ENCODE results near the gene RPUSD1. TPM values are rescaled to one million over a fixed set of nuclear protein-coding genes. Genes with fewer than 3 reads are reported as not detected.

RPUSD1 gene
- total RNA-seq, 1 donor from 2014 or later = 27.4 TPM

- H3K36me3 ChIP-seq (ENCODE audit: control insufficient read depth, insufficient read depth, low read length) = no peaks in the 10 kb centered on the region
Observed at GRCh38 chr16:808085-808386, 19.9 kb upstream of the RPUSD1 start.

GRCh38 chr16:807347-808084, 19.3 kb upstream of the RPUSD1 start:
- no peaks in the 10 kb centered on the region for H3K36me3 ChIP-seq (ENCODE audit: control insufficient read depth, insufficient read depth, low read length)
- DNase-seq (ENCODE audit: low read depth) = peak; percentile 69
- peak overlapping the region; percentile 75 for H3K4me3 ChIP-seq (ENCODE audit: low read depth, low read length)
- TF ChIP-seq, protein P1, sequence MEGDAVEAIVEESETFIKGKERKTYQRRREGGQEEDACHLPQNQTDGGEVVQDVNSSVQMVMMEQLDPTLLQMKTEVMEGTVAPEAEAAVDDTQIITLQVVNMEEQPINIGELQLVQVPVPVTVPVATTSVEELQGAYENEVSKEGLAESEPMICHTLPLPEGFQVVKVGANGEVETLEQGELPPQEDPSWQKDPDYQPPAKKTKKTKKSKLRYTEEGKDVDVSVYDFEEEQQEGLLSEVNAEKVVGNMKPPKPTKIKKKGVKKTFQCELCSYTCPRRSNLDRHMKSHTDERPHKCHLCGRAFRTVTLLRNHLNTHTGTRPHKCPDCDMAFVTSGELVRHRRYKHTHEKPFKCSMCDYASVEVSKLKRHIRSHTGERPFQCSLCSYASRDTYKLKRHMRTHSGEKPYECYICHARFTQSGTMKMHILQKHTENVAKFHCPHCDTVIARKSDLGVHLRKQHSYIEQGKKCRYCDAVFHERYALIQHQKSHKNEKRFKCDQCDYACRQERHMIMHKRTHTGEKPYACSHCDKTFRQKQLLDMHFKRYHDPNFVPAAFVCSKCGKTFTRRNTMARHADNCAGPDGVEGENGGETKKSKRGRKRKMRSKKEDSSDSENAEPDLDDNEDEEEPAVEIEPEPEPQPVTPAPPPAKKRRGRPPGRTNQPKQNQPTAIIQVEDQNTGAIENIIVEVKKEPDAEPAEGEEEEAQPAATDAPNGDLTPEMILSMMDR (IDR thresholded peaks at IDR 0.05; ENCODE audit: insufficient read depth, low read length, severe bottlenecking) = no peak
- H3K27me3 ChIP-seq (ENCODE audit: control insufficient read depth, insufficient read depth, low read length) = peaks cover 2% of the 10 kb centered on the region
- FAIRE-seq = no peak

More at GRCh38 chr16:808085-808386, 19.9 kb upstream of the RPUSD1 start:
- no peak for FAIRE-seq
- TF ChIP-seq, protein P1 (IDR thresholded peaks at IDR 0.05; ENCODE audit: insufficient read depth, low read length, severe bottlenecking) = no peak
- Histone ChIP-seq H3K27me3 (ENCODE audit: control insufficient read depth, insufficient read depth, low read length) (no peaks in the 10 kb centered on the region), H3K4me3 (ENCODE audit: low read depth, low read length) (peak overlapping the region; percentile 75)
- no peak for DNase-seq (ENCODE audit: low read depth)

- DNase-seq (ENCODE audit: low read depth) (no peak), FAIRE-seq (no peak)
- Histone ChIP-seq H3K27me3 (ENCODE audit: control insufficient read depth, insufficient read depth, low read length) (peaks cover 9% of the 10 kb centered on the region), H3K4me3 (ENCODE audit: low read depth, low read length) (no peak overlapping the region), H3K36me3 (ENCODE audit: control insufficient read depth, insufficient read depth, low read length) (no peaks in the 10 kb centered on the region)
- TF ChIP-seq, protein P1 (IDR thresholded peaks at IDR 0.05; ENCODE audit: insufficient read depth, low read length, severe bottlenecking) = no peak
Observed at GRCh38 chr16:805474-805873, 17.3 kb upstream of the RPUSD1 start.

DNA sequence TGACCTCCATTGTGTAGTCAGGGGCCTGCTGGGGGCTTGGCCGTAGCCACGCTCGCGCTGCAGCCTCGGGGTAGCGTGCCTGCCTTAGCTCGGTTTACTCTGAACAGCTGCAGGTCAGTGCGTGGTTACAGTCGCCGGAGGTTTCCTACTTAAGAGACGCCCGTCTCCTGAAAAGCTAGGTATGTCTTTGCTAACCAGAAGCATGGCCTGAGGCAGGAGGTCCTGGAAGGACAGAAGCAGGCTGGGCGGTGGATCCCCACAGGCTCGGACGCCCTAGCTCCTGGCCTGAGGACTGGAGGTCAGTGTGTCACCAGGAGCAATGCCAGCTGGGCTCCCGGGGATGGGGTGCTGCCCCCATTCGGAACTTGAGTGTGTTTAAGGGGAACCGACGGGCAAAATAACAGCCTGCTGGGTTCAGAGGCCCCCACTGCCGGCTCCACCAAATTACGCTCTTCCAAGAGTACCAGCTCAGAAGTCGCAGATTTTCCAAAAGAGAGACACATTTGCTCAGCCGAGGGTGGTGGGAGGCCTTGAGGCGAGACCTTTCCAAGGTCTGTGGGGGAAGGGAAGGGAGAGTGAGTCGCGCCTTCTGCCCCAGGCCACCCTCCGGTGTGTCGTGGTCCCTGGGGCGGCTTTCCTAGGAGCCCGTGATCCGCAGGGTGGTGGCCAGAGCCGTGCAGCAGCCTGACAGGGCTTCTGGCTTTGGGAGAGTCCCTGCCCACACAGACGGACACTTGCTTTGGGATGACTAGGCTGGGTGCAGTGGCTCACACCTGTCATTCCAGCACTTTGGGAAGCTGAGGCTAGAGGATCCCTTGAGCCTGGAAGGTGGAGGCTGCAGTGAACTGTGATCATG, 16.2 kb upstream of the RPUSD1 start:
- FAIRE-seq (no peak), DNase-seq (ENCODE audit: low read depth) (no peak)
- H3K27me3 ChIP-seq (ENCODE audit: control insufficient read depth, insufficient read depth, low read length) = peaks cover 15% of the 10 kb centered on the region
- H3K36me3 ChIP-seq (ENCODE audit: control insufficient read depth, insufficient read depth, low read length) = no peaks in the 10 kb centered on the region
- no peak overlapping the region for H3K4me3 ChIP-seq (ENCODE audit: low read depth, low read length)
- TF ChIP-seq, protein P1 (IDR thresholded peaks at IDR 0.05; ENCODE audit: insufficient read depth, low read length, severe bottlenecking) = no peak

DNA sequence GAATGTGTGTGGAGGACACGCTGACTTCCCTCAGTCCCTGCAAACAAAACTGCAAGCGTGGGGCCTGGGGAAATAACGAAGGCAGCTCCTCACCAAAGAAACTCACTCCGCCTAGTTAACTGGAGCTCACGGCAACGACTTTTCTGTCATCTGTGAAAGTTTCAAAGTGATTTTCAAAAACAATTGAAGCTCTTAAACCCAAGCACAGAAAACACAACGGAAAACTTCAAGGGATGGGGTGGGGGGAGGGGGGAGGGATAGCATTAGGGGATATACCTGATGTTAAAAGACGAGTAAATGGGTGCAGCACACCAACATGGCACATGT, 15.5 kb upstream of the RPUSD1 start:
- H3K27me3 ChIP-seq (ENCODE audit: control insufficient read depth, insufficient read depth, low read length) = peaks cover 16% of the 10 kb centered on the region

More for the DNA sequence above, 15.5 kb upstream of the RPUSD1 start:
- no peak for FAIRE-seq
- DNase-seq (ENCODE audit: low read depth) = no peak
- TF ChIP-seq, protein P1 (IDR thresholded peaks at IDR 0.05; ENCODE audit: insufficient read depth, low read length, severe bottlenecking) = no peak
- H3K4me3 ChIP-seq (ENCODE audit: low read depth, low read length) = no peak overlapping the region
- H3K36me3 ChIP-seq (ENCODE audit: control insufficient read depth, insufficient read depth, low read length) = no peaks in the 10 kb centered on the region

All from bronchial epithelial cell (primary cell).